Astrocyte (in vitro differentiated cells and primary cell): ENCODE data around the gene PDYN. TPM values are rescaled to one million over a fixed set of nuclear protein-coding genes. Genes with fewer than 3 reads are reported as not detected.

Experiments
- DNase-seq: peaks from one replicate; pipeline ENCODE4 v3.0.0-alpha.2; 2010; ENCODE audit warnings: low read depth
- FAIRE-seq: peaks from 2 replicates; lab custom pipeline; 2011; peaks lifted over from hg19 to GRCh38; lab: Jason Lieb, UNC
- H2AFZ ChIP-seq: 2 replicates; pipeline ENCODE4 v1.6.0; 2012; ENCODE audit warnings: low read depth, low read length, inconsistent platforms
- H3K27ac ChIP-seq: 2 replicates; pipeline ENCODE4 v1.5.1; 2011; ENCODE audit warnings: low read depth, low read length, inconsistent platforms
- H3K27me3 ChIP-seq: 2 replicates; pipeline ENCODE4 v1.6.0; 2011; ENCODE audit warnings: low read length, inconsistent platforms; ENCODE audit not compliant: insufficient read depth
- H3K36me3 ChIP-seq: 2 replicates; pipeline ENCODE4 v1.5.1; 2011; ENCODE audit warnings: low read length, inconsistent platforms; ENCODE audit not compliant: insufficient read depth
- H3K4me1 ChIP-seq: 2 replicates; pipeline ENCODE4 v1.5.1; 2011; ENCODE audit warnings: low read length, inconsistent platforms; ENCODE audit not compliant: insufficient read depth
- H3K4me2 ChIP-seq: 2 replicates; pipeline ENCODE4 v1.6.0; 2012; ENCODE audit warnings: low read length, inconsistent platforms
- H3K4me3 ChIP-seq: 2 replicates; pipeline ENCODE4 v1.5.1; 2011; ENCODE audit warnings: low read depth, mild to moderate bottlenecking, low read length, inconsistent platforms; ENCODE audit not compliant: insufficient read depth
- H3K79me2 ChIP-seq: 2 replicates; pipeline ENCODE4 v1.6.0; 2012; ENCODE audit warnings: mild to moderate bottlenecking, low read length, inconsistent platforms; ENCODE audit not compliant: insufficient read depth
- H3K9ac ChIP-seq: 2 replicates; pipeline ENCODE4 v1.6.0; 2012; ENCODE audit warnings: mild to moderate bottlenecking, low read length, inconsistent platforms
- H3K9me3 ChIP-seq: 2 replicates; pipeline ENCODE4 v1.5.1; 2012; ENCODE audit warnings: low read depth, mild to moderate bottlenecking, low read length, inconsistent platforms; ENCODE audit not compliant: insufficient read depth
- H4K20me1 ChIP-seq: 2 replicates; pipeline ENCODE4 v1.6.0; 2012; ENCODE audit warnings: low read length, inconsistent platforms; ENCODE audit not compliant: insufficient read depth
- H3K27ac Mint-ChIP-seq: one replicate; pipeline ENCODE4 v1.8.0; 2021; ENCODE audit warnings: mild to moderate bottlenecking, mixed read lengths; ENCODE audit not compliant: unreplicated experiment
- H3K27me3 Mint-ChIP-seq: one replicate; pipeline ENCODE4 v1.8.0; 2021; ENCODE audit warnings: low read depth, mixed read lengths; ENCODE audit not compliant: unreplicated experiment
- H3K36me3 Mint-ChIP-seq: one replicate; pipeline ENCODE4 v1.8.0; 2021; ENCODE audit warnings: low read depth, mixed read lengths; ENCODE audit not compliant: unreplicated experiment
- H3K4me1 Mint-ChIP-seq: one replicate; pipeline ENCODE4 v1.8.0; 2021; ENCODE audit warnings: low read depth, mixed read lengths; ENCODE audit not compliant: unreplicated experiment
- H3K4me3 Mint-ChIP-seq: one replicate; pipeline ENCODE4 v1.8.0; 2021; ENCODE audit warnings: mild to moderate bottlenecking, moderate library complexity, mixed read lengths; ENCODE audit not compliant: unreplicated experiment
- H3K9me3 Mint-ChIP-seq: one replicate; pipeline ENCODE4 v1.8.0; 2021; ENCODE audit warnings: mild to moderate bottlenecking, mixed read lengths; ENCODE audit not compliant: unreplicated experiment
- CTCF ChIP-seq: IDR thresholded peaks from 2 replicates; pipeline ENCODE4 v1.5.1; 2011; ENCODE audit warnings: low read depth, mild to moderate bottlenecking, inconsistent platforms, low read length, moderate library complexity; ENCODE audit not compliant: insufficient read depth
- EZH2 ChIP-seq: IDR thresholded peaks from 2 replicates; pipeline ENCODE4 v1.6.1; 2012; ENCODE audit warnings: mild to moderate bottlenecking, low read length, inconsistent platforms; ENCODE audit not compliant: insufficient read depth
- total RNA-seq: library from RNA; stranded (reverse); gene quantifications from 2 replicates; pipeline ENCODE4 v1.2.1, GENCODE V29; 2021

PDYN gene
- total RNA-seq, 1 donor from 2014 or later = not detected

GRCh38 chr20:1973601-1974440 is 20.0 kb downstream of the PDYN start:
- H3K9me3 ChIP-seq = no peaks in the 10 kb centered on the region
- DNase-seq (no peak), FAIRE-seq (no peak)
- no peaks in the 10 kb centered on the region for H3K79me2 ChIP-seq
- Mint-ChIP-seq H3K36me3 (no peaks in the 10 kb centered on the region), H3K9me3 (no peaks in the 10 kb centered on the region), H3K4me1 (no peaks in the 10 kb centered on the region), H3K27ac (no peak overlapping the region), H3K27me3 (peaks cover 44% of the 10 kb centered on the region), H3K4me3 (no peak overlapping the region)
- TF ChIP-seq EZH2 (no peak), CTCF (no peak)
- no peaks in the 10 kb centered on the region for H3K4me1 ChIP-seq
- H2AFZ ChIP-seq = no peak overlapping the region
- H3K36me3 ChIP-seq = no peaks in the 10 kb centered on the region
- H3K4me2 ChIP-seq = no peak overlapping the region
- no peak overlapping the region for H3K9ac ChIP-seq
- H3K27me3 ChIP-seq = peaks cover 31% of the 10 kb centered on the region
- H4K20me1 ChIP-seq = no peaks in the 10 kb centered on the region
- no peak overlapping the region for H3K4me3 ChIP-seq
- H3K27ac ChIP-seq = no peak overlapping the region

GRCh38 chr20:1971893-1972586 is 21.8 kb downstream of the PDYN start:
- Histone ChIP-seq H3K79me2 (no peaks in the 10 kb centered on the region), H3K4me1 (no peaks in the 10 kb centered on the region), H3K27me3 (peaks cover 33% of the 10 kb centered on the region), H4K20me1 (no peaks in the 10 kb centered on the region), H3K9me3 (no peaks in the 10 kb centered on the region), H3K27ac (no peak overlapping the region), H3K4me2 (no peak overlapping the region), H2AFZ (no peak overlapping the region), H3K9ac (no peak overlapping the region), H3K36me3 (no peaks in the 10 kb centered on the region), H3K4me3 (no peak overlapping the region)
- Mint-ChIP-seq H3K4me3 (no peak overlapping the region), H3K27me3 (peaks cover 40% of the 10 kb centered on the region), H3K36me3 (no peaks in the 10 kb centered on the region), H3K9me3 (no peaks in the 10 kb centered on the region), H3K4me1 (no peaks in the 10 kb centered on the region), H3K27ac (no peak overlapping the region)
- DNase-seq = no peak
- TF ChIP-seq EZH2 (no peak), CTCF (no peak)
- no peak for FAIRE-seq

DNA sequence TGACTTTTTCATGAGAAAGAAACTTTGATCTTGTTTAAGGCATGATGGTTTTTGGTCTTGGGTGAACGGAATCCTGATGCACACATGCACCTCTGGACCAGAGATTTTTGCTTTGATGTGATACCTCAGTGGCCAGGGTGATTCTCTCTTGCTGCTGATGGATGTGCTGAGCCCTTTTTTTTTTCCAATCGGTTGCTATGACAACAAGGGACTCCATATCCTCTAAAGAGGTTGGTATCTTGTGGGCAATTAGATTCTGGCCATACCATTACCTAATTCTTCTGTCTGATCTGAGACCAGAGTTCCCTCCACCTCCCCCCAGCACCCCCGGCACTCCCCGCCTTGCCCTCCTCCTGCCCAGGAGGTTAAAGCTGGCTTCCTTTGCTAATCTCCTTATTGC is 24.9 kb downstream of the PDYN start:
- FAIRE-seq = no peak
- H4K20me1 ChIP-seq = no peaks in the 10 kb centered on the region
- H3K36me3 ChIP-seq = no peaks in the 10 kb centered on the region
- H3K27ac ChIP-seq = no peak overlapping the region
- TF ChIP-seq CTCF (no peak), EZH2 (no peak)
- H3K4me3 ChIP-seq = no peak overlapping the region
- Mint-ChIP-seq H3K36me3 (no peaks in the 10 kb centered on the region), H3K4me1 (no peaks in the 10 kb centered on the region), H3K4me3 (no peak overlapping the region), H3K9me3 (no peaks in the 10 kb centered on the region), H3K27me3 (peaks cover 52% of the 10 kb centered on the region), H3K27ac (no peak overlapping the region)
- H3K9me3 ChIP-seq = no peaks in the 10 kb centered on the region
- no peak for DNase-seq
- H3K79me2 ChIP-seq = no peaks in the 10 kb centered on the region
- H3K9ac ChIP-seq = no peak overlapping the region
- H2AFZ ChIP-seq = no peak overlapping the region
- H3K4me1 ChIP-seq = peaks cover 4% of the 10 kb centered on the region
- H3K4me2 ChIP-seq = no peak overlapping the region
- peaks cover 42% of the 10 kb centered on the region for H3K27me3 ChIP-seq
